ENCODE measurements around the gene NKX1-1.

NKX1-1 gene

DNA sequence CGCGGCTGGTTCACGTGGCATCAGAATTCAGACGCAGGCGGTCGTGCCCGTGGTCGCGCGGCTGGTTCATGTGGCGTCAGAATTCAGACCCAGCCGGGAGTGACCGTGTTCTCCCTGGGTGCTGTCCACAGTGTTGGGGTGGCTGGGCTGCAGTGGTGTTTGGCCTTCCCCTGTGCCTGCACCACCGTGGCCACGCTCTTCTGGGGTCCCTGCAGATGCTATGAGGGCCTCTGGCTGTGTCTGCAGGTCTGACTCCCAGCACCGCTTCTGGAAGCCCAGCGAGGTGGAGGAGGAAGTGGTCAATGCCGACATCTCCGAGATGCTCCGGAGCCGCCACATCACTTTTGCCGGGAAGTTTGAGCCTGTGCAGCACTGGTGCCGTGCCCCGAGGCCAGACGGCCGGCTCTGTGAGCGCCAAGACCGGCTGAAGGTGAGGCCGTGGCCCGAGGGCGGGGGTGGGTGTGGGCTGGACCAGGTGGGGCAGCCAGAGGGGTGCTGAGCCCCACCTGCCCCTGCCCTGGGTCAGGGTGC lies 26.4 kb downstream of the NKX1-1 start:
- H3K27me3 ChIP-seq (ENCODE audit: low read length), result no peaks in the 10 kb centered on the region
- H3F3A ChIP-seq (ENCODE audit: insufficient read depth), result no peaks in the 10 kb centered on the region
- H3K27ac ChIP-seq (ENCODE audit: low read depth, low read length), result no peak overlapping the region
- H3K9me2 ChIP-seq (replicated peaks; ENCODE audit: insufficient read depth, low read length), result no peaks in the 10 kb centered on the region
- H3K4me2 ChIP-seq (ENCODE audit: low read depth, low read length, poor library complexity, severe bottlenecking), result no peak overlapping the region
- H4K20me1 ChIP-seq (ENCODE audit: low read depth, low read length), result no peaks in the 10 kb centered on the region
- TF ChIP-seq, protein P1, sequence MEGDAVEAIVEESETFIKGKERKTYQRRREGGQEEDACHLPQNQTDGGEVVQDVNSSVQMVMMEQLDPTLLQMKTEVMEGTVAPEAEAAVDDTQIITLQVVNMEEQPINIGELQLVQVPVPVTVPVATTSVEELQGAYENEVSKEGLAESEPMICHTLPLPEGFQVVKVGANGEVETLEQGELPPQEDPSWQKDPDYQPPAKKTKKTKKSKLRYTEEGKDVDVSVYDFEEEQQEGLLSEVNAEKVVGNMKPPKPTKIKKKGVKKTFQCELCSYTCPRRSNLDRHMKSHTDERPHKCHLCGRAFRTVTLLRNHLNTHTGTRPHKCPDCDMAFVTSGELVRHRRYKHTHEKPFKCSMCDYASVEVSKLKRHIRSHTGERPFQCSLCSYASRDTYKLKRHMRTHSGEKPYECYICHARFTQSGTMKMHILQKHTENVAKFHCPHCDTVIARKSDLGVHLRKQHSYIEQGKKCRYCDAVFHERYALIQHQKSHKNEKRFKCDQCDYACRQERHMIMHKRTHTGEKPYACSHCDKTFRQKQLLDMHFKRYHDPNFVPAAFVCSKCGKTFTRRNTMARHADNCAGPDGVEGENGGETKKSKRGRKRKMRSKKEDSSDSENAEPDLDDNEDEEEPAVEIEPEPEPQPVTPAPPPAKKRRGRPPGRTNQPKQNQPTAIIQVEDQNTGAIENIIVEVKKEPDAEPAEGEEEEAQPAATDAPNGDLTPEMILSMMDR (IDR thresholded peaks at IDR 0.05; ENCODE audit: insufficient read depth, low read length, poor library complexity, severe bottlenecking), result no peak
- no peak for TF ChIP-seq EZH2phosphoT487 (conservative IDR thresholded peaks at IDR 0.05; ENCODE audit: low read length)
- H3K79me2 ChIP-seq (ENCODE audit: insufficient read depth, low read length), result no peaks in the 10 kb centered on the region
- no peaks in the 10 kb centered on the region for H3K36me3 ChIP-seq (ENCODE audit: low read length)
- no peak overlapping the region for H2AFZ ChIP-seq (ENCODE audit: low read depth, low read length, severe bottlenecking)
- no peaks in the 10 kb centered on the region for H3K9me3 ChIP-seq (ENCODE audit: insufficient read depth, low read length)
- H3K9ac ChIP-seq (ENCODE audit: low read length), result no peak overlapping the region
- H3K4me3 ChIP-seq (ENCODE audit: insufficient read depth, low read length, poor library complexity, severe bottlenecking), result no peak overlapping the region

DNA sequence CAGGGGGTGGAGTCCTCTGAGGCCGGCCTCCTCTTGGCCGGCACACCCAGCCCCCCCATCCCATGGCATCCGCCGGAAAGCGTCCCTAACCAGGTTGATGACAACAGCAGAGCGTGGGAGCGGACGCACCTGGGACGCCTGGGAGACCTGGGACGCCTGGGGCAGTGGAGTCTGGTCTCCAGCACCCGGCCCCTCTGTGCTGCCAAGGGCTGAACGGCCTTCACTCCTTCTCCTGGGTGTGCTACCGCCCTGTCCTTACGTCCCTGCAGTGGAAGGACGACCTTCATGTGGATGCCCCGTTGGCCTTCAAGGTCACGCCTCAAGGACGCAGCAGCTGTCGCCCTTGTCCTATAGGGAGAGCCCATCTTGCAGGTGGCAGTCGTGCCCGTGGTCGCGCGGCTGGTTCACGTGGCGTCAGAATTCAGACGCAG lies 26.9 kb downstream of the NKX1-1 start:
- H3K27me3 ChIP-seq (ENCODE audit: low read length), result no peaks in the 10 kb centered on the region
- no peak overlapping the region for H3K9ac ChIP-seq (ENCODE audit: low read length)
- no peak for TF ChIP-seq EZH2phosphoT487 (conservative IDR thresholded peaks at IDR 0.05; ENCODE audit: low read length)
- TF ChIP-seq, protein P1 (IDR thresholded peaks at IDR 0.05; ENCODE audit: insufficient read depth, low read length, poor library complexity, severe bottlenecking), result no peak
- no peak overlapping the region for H3K27ac ChIP-seq (ENCODE audit: low read depth, low read length)
- H3F3A ChIP-seq (ENCODE audit: insufficient read depth), result no peaks in the 10 kb centered on the region
- no peaks in the 10 kb centered on the region for H3K36me3 ChIP-seq (ENCODE audit: low read length)
- H4K20me1 ChIP-seq (ENCODE audit: low read depth, low read length), result no peaks in the 10 kb centered on the region
- no peaks in the 10 kb centered on the region for H3K9me3 ChIP-seq (ENCODE audit: insufficient read depth, low read length)
- no peak overlapping the region for H2AFZ ChIP-seq (ENCODE audit: low read depth, low read length, severe bottlenecking)
- no peaks in the 10 kb centered on the region for H3K9me2 ChIP-seq (replicated peaks; ENCODE audit: insufficient read depth, low read length)
- H3K79me2 ChIP-seq (ENCODE audit: insufficient read depth, low read length), result no peaks in the 10 kb centered on the region
- H3K4me2 ChIP-seq (ENCODE audit: low read depth, low read length, poor library complexity, severe bottlenecking), result no peak overlapping the region
- no peak overlapping the region for H3K4me3 ChIP-seq (ENCODE audit: insufficient read depth, low read length, poor library complexity, severe bottlenecking)

DNA sequence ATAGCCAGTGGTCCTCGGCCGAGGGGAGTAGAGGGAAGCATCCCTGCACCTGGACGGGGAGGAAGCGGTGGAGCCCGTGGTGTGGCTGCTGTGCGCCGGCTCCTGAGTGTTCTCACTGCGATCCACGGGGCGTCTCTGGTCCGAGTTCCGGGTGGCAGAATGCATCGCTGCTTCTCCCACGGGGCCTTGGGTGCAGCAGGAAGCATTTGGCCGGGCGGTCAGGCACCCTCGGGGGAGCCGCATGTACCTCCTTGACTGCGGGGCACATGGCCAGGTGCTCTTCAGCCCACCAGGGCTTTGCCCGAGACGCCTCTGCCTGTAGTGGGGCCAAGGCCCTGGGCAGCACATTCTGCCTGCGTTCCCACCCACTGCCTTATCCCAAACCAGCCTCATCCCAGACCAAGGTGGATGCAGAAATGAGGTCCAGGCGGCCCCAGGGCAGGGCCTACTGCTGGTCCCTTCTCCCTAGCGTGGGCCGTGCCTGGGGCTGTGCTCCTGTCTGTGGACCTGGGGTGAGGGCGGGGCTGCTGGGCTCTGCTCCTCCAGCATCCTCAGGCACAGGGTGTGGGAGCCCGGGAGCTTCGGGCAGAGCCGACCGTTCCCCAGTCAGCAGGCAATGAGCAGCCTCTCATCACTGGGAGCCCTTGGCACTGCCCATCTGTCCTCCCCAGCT lies 27.5 kb downstream of the NKX1-1 start:
- Histone ChIP-seq H3F3A (ENCODE audit: insufficient read depth) (no peaks in the 10 kb centered on the region), H2AFZ (ENCODE audit: low read depth, low read length, severe bottlenecking) (no peak overlapping the region), H3K9me3 (ENCODE audit: insufficient read depth, low read length) (no peaks in the 10 kb centered on the region), H3K79me2 (ENCODE audit: insufficient read depth, low read length) (no peaks in the 10 kb centered on the region), H4K20me1 (ENCODE audit: low read depth, low read length) (no peaks in the 10 kb centered on the region), H3K27ac (ENCODE audit: low read depth, low read length) (no peak overlapping the region), H3K27me3 (ENCODE audit: low read length) (no peaks in the 10 kb centered on the region), H3K4me2 (ENCODE audit: low read depth, low read length, poor library complexity, severe bottlenecking) (no peak overlapping the region), H3K9ac (ENCODE audit: low read length) (no peak overlapping the region), H3K36me3 (ENCODE audit: low read length) (no peaks in the 10 kb centered on the region), H3K4me3 (ENCODE audit: insufficient read depth, low read length, poor library complexity, severe bottlenecking) (no peak overlapping the region), H3K9me2 (replicated peaks; ENCODE audit: insufficient read depth, low read length) (no peaks in the 10 kb centered on the region)
- no peak for TF ChIP-seq EZH2phosphoT487 (conservative IDR thresholded peaks at IDR 0.05; ENCODE audit: low read length)
- TF ChIP-seq, protein P1 (IDR thresholded peaks at IDR 0.05; ENCODE audit: insufficient read depth, low read length, poor library complexity, severe bottlenecking), result no peak
